ENCODE results near the gene DCX. TPM values are rescaled to one million over a fixed set of nuclear protein-coding genes. Genes with fewer than 3 reads are reported as not detected.

The DCX gene
- total and polyA plus RNA-seq, 2 of the 4 experiments (the other 2 are of a cell fraction): not detected

DNA sequence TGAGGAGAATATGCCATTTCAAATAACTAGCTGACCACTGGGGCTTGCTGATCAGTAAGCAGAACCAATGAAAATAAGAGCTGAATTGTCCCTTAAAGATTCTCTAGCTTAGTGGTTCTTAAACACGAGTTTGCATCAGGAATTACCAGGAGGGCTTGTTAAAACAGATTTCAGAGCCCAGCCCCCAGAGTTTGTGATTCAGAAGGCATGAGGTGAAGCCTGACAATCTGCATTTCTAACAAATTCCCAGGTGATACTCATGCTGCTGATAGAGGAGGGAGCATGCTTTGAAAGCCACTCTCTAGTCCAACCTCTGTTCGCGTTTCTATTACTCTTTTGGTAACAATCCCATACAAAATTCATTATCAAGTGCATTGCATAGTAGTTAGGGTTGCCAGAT, 35.5 kb downstream of the DCX start:
- no peak for ATAC-seq (ENCODE audit: low read depth)
- in situ Hi-C loops (cut with MboI; ENCODE audit: low sequenced_read_pairs): no loop called here
- no peak overlapping the region for H3K9ac ChIP-seq (ENCODE audit: low read depth, low read length)
- H2AFZ ChIP-seq (replicated peaks; ENCODE audit: low read length, poor library complexity): no peak overlapping the region
- H2BK15ac ChIP-seq (ENCODE audit: low read depth, low read length): no peak overlapping the region
- intact Hi-C loops (cut with micrococcal nuclease): no loop called here
- no peaks in the 10 kb centered on the region for H3K36me3 ChIP-seq (ENCODE audit: control insufficient read depth, insufficient read depth, low read length)
- no peak overlapping the region for H2AK5ac ChIP-seq (ENCODE audit: low read depth, low read length)
- dilution Hi-C loops (cut with HindIII; ENCODE audit: low sequenced_read_pairs, unreplicated experiment): no loop called here
- no peak overlapping the region for H3K23ac ChIP-seq (ENCODE audit: low read depth, low read length)
- no peak overlapping the region for H3K27ac ChIP-seq (ENCODE audit: insufficient read depth, low read length)
- WGBS, 2 experiments (ENCODE audit: extremely low coverage in 2 of 2, insufficient read length in 1 of 2): no CpG with 5 or more reads among the region's 3 CpGs
- no peak overlapping the region for H2BK120ac ChIP-seq (ENCODE audit: low read depth, low read length)
- no peak overlapping the region for H3K4ac ChIP-seq (ENCODE audit: low read depth, low read length)
- no peak for DNase-seq
- no peak overlapping the region for H3K4me3 ChIP-seq (ENCODE audit: insufficient read depth, low read depth, low read length)
- no peak overlapping the region for H4K8ac ChIP-seq (ENCODE audit: low read depth in 2 of 2, low read length in 2 of 2)
- POLR2A ChIA-PET (ENCODE audit: unreplicated experiment): no interaction called here
- H3K27me3 ChIP-seq (ENCODE audit: control insufficient read depth, insufficient read depth, low read length): no peaks in the 10 kb centered on the region; the same call in 1 of the 2 replicates
- H3K4me2 ChIP-seq (ENCODE audit: low read depth, low read length): no peak overlapping the region
- H3K18ac ChIP-seq (ENCODE audit: low read depth, low read length): no peak overlapping the region
- no TSS peak for BruUV-seq (replicated peaks)
- H3K56ac ChIP-seq (ENCODE audit: extremely low read depth, insufficient read depth, low read length): no peak overlapping the region
- H3K79me1 ChIP-seq (ENCODE audit: low read depth in 1 of 2, low read length in 2 of 2): no peaks in the 10 kb centered on the region
- H4K91ac ChIP-seq (ENCODE audit: insufficient read depth, low read depth, low read length): no peak overlapping the region
- CTCF ChIA-PET: no interaction called here
- H4K5ac ChIP-seq (ENCODE audit: low read depth, low read length): no peak overlapping the region
- H2BK5ac ChIP-seq (ENCODE audit: low read depth, low read length, poor library complexity, severe bottlenecking): no peak overlapping the region
- H3K4me1 ChIP-seq (ENCODE audit: control insufficient read depth, insufficient read depth, low read length): no peaks in the 10 kb centered on the region
- H2AK9ac ChIP-seq (replicated peaks; ENCODE audit: low read depth, low read length, poor library complexity): no peak overlapping the region
- H3K9me3 ChIP-seq (ENCODE audit: control insufficient read depth, insufficient read depth, low read length): no peaks in the 10 kb centered on the region
- TF ChIP-seq MAFK (IDR thresholded peaks at IDR 0.05; ENCODE audit: low read depth, low read length) (no peak), SMC3 (IDR thresholded peaks at IDR 0.05; ENCODE audit: low read depth, low read length) (no peak), BHLHE40 (IDR thresholded peaks at IDR 0.05; ENCODE audit: low read depth, low read length) (no peak), MXI1 (IDR thresholded peaks at IDR 0.05; ENCODE audit: borderline replicate concordance, low read depth, low read length) (no peak), CEBPB (IDR thresholded peaks at IDR 0.05; ENCODE audit: low read depth, low read length) (no peak), RCOR1 (IDR thresholded peaks at IDR 0.05; ENCODE audit: insufficient replicate concordance, low read length) (no peak), FOS (IDR thresholded peaks at IDR 0.05; ENCODE audit: low read depth, low read length) (no peak), NFE2L2 (IDR thresholded peaks at IDR 0.05; ENCODE audit: low read depth, low read length) (no peak)
- TF ChIP-seq, protein P1, sequence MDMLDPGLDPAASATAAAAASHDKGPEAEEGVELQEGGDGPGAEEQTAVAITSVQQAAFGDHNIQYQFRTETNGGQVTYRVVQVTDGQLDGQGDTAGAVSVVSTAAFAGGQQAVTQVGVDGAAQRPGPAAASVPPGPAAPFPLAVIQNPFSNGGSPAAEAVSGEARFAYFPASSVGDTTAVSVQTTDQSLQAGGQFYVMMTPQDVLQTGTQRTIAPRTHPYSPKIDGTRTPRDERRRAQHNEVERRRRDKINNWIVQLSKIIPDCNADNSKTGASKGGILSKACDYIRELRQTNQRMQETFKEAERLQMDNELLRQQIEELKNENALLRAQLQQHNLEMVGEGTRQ (IDR thresholded peaks at IDR 0.05; ENCODE audit: low read depth, low read length): no peak
- TF ChIP-seq, protein P2, sequence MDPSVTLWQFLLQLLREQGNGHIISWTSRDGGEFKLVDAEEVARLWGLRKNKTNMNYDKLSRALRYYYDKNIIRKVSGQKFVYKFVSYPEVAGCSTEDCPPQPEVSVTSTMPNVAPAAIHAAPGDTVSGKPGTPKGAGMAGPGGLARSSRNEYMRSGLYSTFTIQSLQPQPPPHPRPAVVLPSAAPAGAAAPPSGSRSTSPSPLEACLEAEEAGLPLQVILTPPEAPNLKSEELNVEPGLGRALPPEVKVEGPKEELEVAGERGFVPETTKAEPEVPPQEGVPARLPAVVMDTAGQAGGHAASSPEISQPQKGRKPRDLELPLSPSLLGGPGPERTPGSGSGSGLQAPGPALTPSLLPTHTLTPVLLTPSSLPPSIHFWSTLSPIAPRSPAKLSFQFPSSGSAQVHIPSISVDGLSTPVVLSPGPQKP (IDR thresholded peaks at IDR 0.05; ENCODE audit: borderline replicate concordance, low read depth, low read length): no peak
- H2BK20ac ChIP-seq (ENCODE audit: low read depth, low read length): no peak overlapping the region
- no peaks in the 10 kb centered on the region for H4K20me1 ChIP-seq (ENCODE audit: insufficient read depth, low read length)
- H3K9me1 ChIP-seq (ENCODE audit: insufficient read depth, low read length): no peaks in the 10 kb centered on the region
- H3K14ac ChIP-seq (replicated peaks; ENCODE audit: low read depth, low read length): no peak overlapping the region

Measured in IMR-90 (cell line).